Body of pancreas (tissue), 4 donors: Measurements from ENCODE around the gene ABHD6. TPM values are rescaled to one million over a fixed set of nuclear protein-coding genes. Genes with fewer than 3 reads are reported as not detected.
A peak's percentile ranks its signal among the peaks of the same experiment; 100 is the strongest.
"Not testable (repeated sequence)": the region's sequence is repeated elsewhere in the genome, so short reads cannot be mapped to it uniquely, and the experiment has no call there.

Experiments used
- ATAC-seq: fragments of 150-250 bp; one replicate; pipeline ENCODE4 v1.9.1; 2016
- DNase-seq, 4 donors: peaks; one replicate each; pipeline ENCODE4 v3.0.0-alpha.2; 2019
- H3K27ac ChIP-seq, 4 donors: fragments of 200-600 bp; sonication (generic); 1 replicate in 3 of 4; 2 replicates in 1 of 4; pipeline versions ENCODE4 v1.5.1 to v1.6.1; 2016 to 2019; ENCODE audit warnings: mild to moderate bottlenecking in 1 of 4, mixed read lengths in 1 of 4, moderate library complexity in 1 of 4
- H3K27me3 ChIP-seq, 2 donors: fragments of 200-600 bp; sonication (generic); one replicate each; pipeline ENCODE4 v1.6.0; 2016; ENCODE audit warnings: mild to moderate bottlenecking in 1 of 2
- H3K36me3 ChIP-seq, 2 donors: fragments of 200-600 bp; sonication (generic); replicated peaks in 1 of 2; 2 replicates each; pipeline ENCODE4 v1.5.1; 2016; ENCODE audit warnings: low read depth in 2 of 2; ENCODE audit not compliant: insufficient read depth in 1 of 2
- H3K4me1 ChIP-seq: fragments of 200-600 bp; sonication (generic); one replicate; pipeline ENCODE4 v1.6.0; 2016
- H3K4me3 ChIP-seq, 2 donors: fragments of 200-600 bp; sonication (generic); 1 replicate in 1 of 2; 2 replicates in 1 of 2; pipeline ENCODE4 v1.5.1; 2016 to 2019
- H3K9me3 ChIP-seq, 3 donors: fragments of 200-600 bp; sonication (generic); 1 replicate in 2 of 3; 2 replicates in 1 of 3; pipeline ENCODE4 v1.5.1; 2016
- CTCF ChIP-seq, 7 experiments: fragments of 450-650 bp in 4 of 7; fragments of 200-600 bp in 3 of 7; sonication (generic) in 3 of 7; IDR thresholded peaks; one replicate each; pipeline ENCODE4 v1.5.1; 2016 to 2019; ENCODE audit warnings: antibody characterized with exemption in 7 of 7
- POLR2A ChIP-seq, 3 donors: fragments of 450-650 bp; IDR thresholded peaks; one replicate each; pipeline ENCODE4 v1.6.1; 2016; ENCODE audit warnings: antibody characterized with exemption in 3 of 3, mild to moderate bottlenecking in 2 of 3
- WGBS, 2 donors: methylation state at CpG; one replicate each; pipeline ENCODE4 v1.1.5; 2017; 5-methylcytosine and 5-hydroxymethylcytosine counted together
- intact Hi-C: fragments of 100-400 bp; cut with DNase I; formaldehyde crosslinking; loops from one replicate; pipeline ENCODE4 v1.15.1; 2023
- total RNA-seq, 2 donors: library from RNA; depleted of rRNA; stranded (reverse); fragments of >200 nt; gene quantifications; one replicate each; pipeline ENCODE4 v1.1.0, GENCODE V29; 2016

ABHD6 gene
- total RNA-seq, 2 donors from 2014 or later, result 5.3 to 6.2 TPM

GRCh38 chr3:58217209-58217811 lies 20.3 kb upstream of the ABHD6 start:
- peak; percentile 91 for ATAC-seq
- TF ChIP-seq POLR2A (IDR thresholded peaks at IDR 0.05) (no peak), CTCF (IDR thresholded peaks at IDR 0.05) (peak; percentile 54 to 86 (median 77))
- DNase-seq, result peak; percentile 68 to 88 (median 78)
- Histone ChIP-seq H3K27me3 (peaks cover 0 to 4% of the 10 kb centered on the region in 2 donors), H3K4me1 (peaks cover 9% of the 10 kb centered on the region), H3K4me3 (no peak overlapping the region), H3K9me3 (no peaks in the 10 kb centered on the region), H3K27ac (peak overlapping the region in 2 of 4 donors; percentile 26 to 62), H3K36me3 (no peaks in the 10 kb centered on the region)
- intact Hi-C loops, result no loop called here
- WGBS, 2 donors, result 4 to 5% methylated on average over 14 to 15 of the region's 15 CpGs

GRCh38 chr3:58218904-58219303 lies 18.7 kb upstream of the ABHD6 start:
- Histone ChIP-seq H3K27ac (no peak overlapping the region), H3K27me3 (peaks cover 0 to 4% of the 10 kb centered on the region in 2 donors), H3K36me3 (no peaks in the 10 kb centered on the region), H3K9me3 (no peaks in the 10 kb centered on the region), H3K4me3 (no peak overlapping the region), H3K4me1 (peaks cover 9% of the 10 kb centered on the region)
- DNase-seq (no peak), ATAC-seq (no peak)
- TF ChIP-seq POLR2A (IDR thresholded peaks at IDR 0.05) (no peak), CTCF (IDR thresholded peaks at IDR 0.05) (no peak)
- intact Hi-C loops, result no loop called here
- WGBS, 2 donors, result 80 to 88% methylated on average over 1 of the region's 1 CpG

- ATAC-seq (no peak), DNase-seq (no peak)
- H3K27me3 ChIP-seq, result peaks cover 0 to 4% of the 10 kb centered on the region in 2 donors
- WGBS, 2 donors, result 67 to 70% methylated on average over 8 of the region's 8 CpGs
- peaks cover 4% of the 10 kb centered on the region for H3K4me1 ChIP-seq
- H3K36me3 ChIP-seq, result no peaks in the 10 kb centered on the region
- H3K4me3 ChIP-seq, result no peak overlapping the region
- TF ChIP-seq CTCF (IDR thresholded peaks at IDR 0.05), result no peak
- no peak for TF ChIP-seq POLR2A (IDR thresholded peaks at IDR 0.05)
- no peak overlapping the region for H3K27ac ChIP-seq
- intact Hi-C loops, result no loop called here
- no peaks in the 10 kb centered on the region for H3K9me3 ChIP-seq
Observed at GRCh38 chr3:58222161-58222724, 15.3 kb upstream of the ABHD6 start.

GRCh38 chr3:58223855-58224254 lies 13.7 kb upstream of the ABHD6 start:
- intact Hi-C loops, result no loop called here
- no peak for DNase-seq
- H3K27me3 ChIP-seq, result peaks cover 0 to 4% of the 10 kb centered on the region in 2 donors
- WGBS, 2 donors, result 80 to 90% methylated on average over 4 of the region's 4 CpGs
- H3K36me3 ChIP-seq, result no peaks in the 10 kb centered on the region
- no peak overlapping the region for H3K27ac ChIP-seq
- H3K4me3 ChIP-seq, result no peak overlapping the region
- ATAC-seq, result no peak
- no peaks in the 10 kb centered on the region for H3K4me1 ChIP-seq
- TF ChIP-seq CTCF (IDR thresholded peaks at IDR 0.05), result no peak
- no peak for TF ChIP-seq POLR2A (IDR thresholded peaks at IDR 0.05)
- no peaks in the 10 kb centered on the region for H3K9me3 ChIP-seq

GRCh38 chr3:58227933-58228332 lies 9.7 kb upstream of the ABHD6 start:
- H3K27me3 ChIP-seq, H3K36me3 ChIP-seq, DNase-seq, H3K9me3 ChIP-seq, H3K4me3 ChIP-seq, intact Hi-C loops, ATAC-seq, H3K4me1 ChIP-seq, H3K27ac ChIP-seq: not testable (repeated sequence)
- 66 to 80% methylated on average over 3 of the region's 3 CpGs for WGBS, 2 donors
